Middle frontal gyrus (tissue), 1 donor: ENCODE results near the gene CPNE4.

Experiments used
- DNase-seq: peaks from one replicate; pipeline ENCODE4 v3.0.0-alpha.2; 2015; ENCODE audit warnings: low spot score; ENCODE audit errors: extremely low spot score

Gene CPNE4

DNA sequence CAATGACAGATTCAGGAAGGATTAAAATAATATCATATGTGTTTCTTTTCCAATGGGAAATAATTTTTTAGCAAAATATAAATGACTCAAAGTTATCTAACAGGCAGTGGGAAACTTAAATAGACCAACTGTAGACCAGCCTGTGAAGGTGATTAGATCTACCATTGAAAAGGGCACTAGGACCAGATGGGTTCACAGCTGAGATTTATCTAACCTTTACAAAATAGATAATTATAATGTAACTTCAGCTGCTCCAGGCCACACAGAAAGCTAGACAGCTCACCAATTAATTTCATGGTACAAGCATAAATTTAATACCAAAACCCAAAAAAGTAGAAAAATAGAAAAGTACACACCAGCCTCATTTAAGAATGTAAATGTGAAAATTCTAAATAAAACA, 291.7 kb downstream of the CPNE4 start:
- DNase-seq = no peak

DNA sequence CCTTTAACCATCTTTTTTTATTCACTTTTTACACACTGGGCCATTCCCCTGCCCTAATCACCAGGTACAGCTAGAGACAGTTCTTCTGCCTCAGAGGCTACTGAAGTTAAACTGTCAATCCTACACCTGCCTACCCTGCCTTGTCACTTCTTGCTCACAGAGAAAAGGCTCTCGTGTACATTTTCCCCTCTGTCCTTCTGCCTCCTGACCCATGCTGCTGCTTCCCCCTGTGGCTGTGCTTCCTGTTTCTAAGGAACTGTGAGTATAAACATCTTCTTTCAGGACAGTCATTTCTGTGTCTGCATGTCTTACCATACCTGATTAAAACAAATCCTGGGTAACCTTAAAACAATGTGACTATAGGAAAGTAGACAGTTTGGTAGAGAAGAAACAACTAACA, 295.6 kb downstream of the CPNE4 start:
- DNase-seq = no peak

DNA sequence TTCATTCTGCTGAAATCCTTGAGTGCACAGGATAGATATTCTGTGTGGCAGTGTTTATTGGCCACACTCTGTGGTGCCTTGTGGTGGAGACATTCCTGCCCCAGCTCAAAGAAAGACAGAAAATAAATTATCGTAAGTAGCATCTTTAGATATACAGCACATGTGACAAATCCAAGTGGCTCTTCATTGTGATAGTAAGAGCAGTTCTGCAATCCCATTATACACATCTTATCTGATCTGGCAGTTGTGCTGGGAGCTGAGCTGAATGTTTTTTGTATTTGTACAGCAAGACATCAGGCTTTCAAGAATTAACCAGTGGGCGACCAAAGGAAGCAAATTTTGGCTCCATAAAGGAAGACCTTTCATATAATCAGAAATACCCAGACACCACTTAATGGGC, 296.7 kb downstream of the CPNE4 start:
- no peak for DNase-seq

DNA sequence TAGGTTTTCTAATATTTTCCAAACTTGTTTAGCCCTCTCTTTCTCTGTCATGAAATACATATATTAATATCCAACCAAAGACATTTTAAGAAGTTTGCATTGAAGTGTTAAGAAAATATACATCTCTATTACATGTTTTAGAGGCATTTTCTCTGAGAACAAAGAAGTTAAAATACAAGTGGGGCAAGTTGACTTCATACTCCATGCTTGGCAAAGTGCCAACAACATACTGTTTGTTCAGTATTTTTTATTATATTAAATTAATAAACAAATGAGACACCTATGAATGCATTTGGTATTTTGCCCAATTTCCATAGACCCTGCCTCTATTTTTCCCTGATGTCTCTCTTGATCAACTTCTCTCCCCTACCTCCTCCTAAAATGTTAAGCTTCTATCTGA, 299.3 kb downstream of the CPNE4 start:
- DNase-seq = no peak

DNA sequence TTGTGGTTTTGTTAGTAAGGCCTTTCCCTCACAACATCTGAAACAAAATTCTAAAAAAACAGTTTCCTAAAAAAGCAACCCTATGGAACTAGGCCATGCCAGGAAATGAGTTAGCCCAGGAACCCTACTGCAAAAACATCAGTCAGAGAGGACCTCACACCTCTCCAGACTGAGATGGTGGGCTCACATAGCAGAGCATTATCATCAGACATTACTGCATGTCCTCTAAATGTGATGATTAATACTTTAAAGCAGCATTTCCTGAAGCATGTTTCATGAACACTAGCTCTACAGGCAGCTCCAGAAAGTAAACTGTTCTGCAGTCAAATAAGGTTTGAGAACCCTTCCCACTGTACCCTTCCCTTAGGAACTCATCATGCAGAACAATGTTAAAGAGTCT, 299.7 kb downstream of the CPNE4 start:
- DNase-seq = no peak

DNA sequence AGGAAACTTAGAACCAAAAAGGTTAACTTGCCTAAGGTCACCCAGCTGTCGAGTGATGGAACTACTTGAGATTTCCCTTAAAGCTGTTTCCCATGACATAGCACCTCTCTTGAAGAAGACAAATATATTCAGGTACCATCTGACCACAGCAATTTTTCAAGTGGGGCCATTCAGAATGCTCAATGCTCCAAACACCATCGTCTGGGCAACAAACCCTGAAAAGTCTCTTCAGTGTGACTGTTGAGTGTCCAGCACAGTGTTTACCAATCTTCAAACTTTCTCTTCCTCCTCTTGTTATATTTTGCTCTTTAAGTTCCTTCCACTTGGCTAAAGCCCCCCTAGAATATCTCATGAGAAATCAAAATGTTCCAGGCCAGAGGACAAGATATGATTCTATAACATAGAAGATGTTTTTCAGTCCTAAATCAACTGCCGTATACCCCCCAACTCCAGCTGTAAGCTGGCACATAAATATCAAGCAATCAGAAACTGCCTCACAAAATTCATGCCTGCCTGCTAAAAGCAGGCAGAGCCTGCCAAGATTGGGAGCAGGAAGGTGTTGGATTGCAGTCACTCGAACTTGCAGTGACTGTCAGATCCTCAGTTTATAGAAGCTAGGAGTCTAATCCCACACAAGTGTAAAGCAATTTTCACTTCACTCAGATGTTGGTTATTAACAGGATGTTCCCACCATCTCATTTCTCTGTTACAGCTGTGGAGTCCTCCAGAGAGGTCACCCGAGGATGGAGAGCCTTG, 301.6 kb downstream of the CPNE4 start:
- no peak for DNase-seq

DNA sequence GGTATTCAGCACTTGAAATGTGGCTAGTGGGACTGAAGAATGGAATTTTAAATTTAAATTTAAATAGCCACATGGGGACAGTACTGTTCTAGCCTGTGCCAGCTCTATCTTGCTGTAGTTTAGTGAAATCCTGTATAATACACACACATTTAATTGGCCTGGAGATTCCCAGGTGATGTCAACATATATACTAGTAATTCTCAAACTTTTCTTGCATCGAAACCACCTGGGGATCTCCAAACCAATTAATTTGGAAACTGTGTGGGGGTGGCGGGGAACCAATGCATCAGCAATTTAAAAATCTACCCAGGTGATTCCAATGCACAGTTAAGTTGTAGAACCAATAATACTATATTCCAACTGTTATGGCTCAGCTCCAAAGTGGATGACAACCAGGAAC, 303.1 kb downstream of the CPNE4 start:
- no peak for DNase-seq

DNA sequence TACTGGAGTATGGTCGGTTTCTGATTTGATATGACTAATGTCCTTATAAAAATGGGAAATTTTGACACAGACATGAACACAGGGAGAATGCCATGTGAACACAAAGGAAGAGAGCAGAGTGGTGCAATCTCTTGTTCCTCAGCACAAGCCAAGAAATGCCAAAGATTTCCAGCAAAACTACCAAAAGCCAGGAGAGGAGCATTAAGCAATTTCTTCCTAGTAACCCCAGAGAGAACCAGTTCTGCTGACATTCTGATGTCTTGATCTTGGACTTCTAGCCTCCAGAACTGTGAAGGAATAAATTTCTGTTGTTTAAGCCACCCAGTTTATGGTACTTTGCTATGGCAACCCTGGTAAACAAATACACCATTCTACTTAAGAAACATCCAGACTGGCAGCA, 304.2 kb downstream of the CPNE4 start:
- no peak for DNase-seq

DNA sequence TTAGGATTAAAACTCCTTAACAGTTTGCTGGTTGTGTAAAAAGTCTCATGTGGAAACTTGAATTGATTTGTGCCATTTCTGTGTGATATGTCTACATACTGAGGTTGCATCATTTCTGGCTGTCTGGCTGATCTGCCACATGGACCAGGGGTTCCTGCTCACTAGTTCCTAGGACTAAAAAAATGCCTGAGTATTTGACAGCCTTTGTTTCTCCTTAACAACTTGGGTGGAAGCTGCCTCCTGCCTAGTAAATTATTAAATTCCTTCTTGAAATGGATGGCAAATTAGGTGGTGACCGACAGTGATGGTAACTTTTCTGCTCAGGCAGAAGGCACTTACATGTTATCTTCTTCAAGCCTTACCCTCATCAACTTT, 305.2 kb downstream of the CPNE4 start:
- no peak for DNase-seq

DNA sequence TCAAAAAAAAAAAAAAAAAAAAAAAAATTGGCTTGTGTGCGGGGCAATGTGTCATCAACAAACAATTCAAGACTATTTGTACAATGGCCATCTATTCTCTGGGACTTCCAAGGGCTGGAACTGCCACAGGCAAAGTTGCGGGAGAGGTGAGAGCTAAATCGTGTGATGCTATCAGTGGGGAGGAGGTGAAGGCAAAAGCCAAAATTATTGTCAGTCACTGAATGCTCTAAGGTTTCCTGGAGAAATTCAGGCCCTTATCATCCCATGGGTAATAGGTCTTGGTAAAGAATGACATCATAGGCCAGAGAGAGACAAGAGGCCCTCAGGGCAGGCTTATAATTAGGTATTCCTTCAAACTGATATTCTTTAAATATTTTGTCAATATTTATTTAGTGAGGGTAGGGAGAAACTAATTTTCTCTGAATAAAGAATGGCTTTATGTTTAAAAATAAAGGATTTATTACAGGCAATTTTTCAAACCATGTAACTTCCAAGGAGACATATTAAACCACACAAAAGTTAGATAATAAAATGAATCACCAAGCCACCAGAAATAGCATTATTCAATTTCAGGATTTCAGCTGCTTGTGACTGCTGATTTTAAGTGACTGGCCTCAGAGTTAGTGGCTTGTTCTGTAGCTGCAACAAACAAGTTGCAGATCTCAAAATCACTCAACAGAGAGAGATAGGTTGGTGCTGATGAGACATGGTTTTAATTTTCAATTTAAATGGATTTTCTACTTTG, 305.7 kb downstream of the CPNE4 start:
- DNase-seq = no peak

DNA sequence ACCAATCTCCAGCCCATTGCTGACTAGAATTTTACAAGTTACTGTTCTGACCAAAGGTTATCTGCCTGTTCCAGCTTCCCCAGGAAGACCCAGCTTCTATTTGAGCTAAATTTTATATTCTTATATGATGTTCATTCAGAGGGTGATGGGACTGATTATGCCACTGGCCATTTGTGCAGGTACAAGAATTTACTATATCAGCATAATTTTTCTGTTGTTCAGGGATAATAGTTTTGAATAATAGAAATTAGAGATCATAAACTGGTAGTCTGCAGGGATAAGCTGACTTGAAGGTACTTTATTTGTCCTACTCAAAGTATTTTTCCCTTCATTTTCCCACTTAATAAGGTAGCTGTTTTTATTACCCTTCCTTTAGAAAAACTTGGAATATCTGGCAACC, 309.4 kb downstream of the CPNE4 start:
- no peak for DNase-seq

DNA sequence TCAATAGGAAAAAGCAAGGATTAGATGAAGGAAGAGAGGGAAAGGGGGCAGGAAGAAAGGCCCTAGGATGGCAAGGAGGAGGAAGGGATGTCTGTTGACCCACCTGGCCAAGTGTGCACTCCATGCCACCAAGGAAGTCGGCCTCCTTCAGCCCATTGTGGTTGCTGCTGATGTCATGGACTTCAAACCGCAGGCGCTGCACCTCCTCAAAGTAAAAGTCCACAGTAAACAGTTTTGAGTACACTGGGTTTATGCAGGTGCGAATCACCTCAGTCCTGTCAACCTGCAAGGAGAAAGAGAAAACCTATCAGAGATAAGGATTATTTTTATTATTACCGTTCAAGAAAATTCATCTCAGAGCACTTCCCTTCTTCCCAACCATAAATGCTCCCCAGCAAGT, 311.5 kb downstream of the CPNE4 start:
- DNase-seq = no peak

DNA sequence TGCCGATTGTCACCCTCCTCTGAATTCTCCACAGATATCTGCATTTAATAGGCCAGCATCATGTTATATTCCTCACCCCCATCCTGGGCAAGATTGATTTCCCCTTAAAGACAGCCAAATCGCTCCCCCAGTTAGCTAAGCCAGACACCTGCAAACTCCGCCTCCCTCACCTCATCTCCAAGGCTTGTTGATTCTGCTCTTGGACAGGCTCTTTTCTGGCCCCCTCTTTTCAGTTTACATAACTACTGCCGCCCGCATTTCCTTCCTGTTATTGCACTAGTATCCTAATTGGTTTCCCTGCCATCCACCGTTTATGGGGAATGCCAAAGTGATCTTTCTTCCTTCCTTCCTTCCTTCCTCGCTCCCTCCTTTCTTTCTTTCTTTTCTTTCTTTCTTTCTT, 317.3 kb downstream of the CPNE4 start:
- DNase-seq = no peak

DNA sequence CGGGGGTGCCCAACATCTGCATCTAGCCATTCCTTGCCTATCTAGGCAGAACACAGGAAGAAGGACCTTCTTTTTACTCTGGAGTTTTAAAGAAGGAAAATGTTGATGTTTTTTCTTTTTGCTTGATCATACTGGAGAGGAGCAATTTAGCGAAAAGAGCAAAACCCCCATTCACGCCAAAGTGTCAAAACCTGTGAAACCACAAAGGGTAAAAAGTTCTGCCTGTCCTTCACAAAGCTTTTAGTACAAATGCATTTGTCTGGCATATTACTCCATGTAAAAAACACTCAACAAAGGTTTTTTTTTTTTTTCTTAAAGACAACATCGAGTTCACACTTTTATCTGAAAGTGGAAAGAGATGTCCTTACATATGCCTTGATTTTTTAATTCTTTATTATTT, 317.9 kb downstream of the CPNE4 start:
- DNase-seq = no peak

DNA sequence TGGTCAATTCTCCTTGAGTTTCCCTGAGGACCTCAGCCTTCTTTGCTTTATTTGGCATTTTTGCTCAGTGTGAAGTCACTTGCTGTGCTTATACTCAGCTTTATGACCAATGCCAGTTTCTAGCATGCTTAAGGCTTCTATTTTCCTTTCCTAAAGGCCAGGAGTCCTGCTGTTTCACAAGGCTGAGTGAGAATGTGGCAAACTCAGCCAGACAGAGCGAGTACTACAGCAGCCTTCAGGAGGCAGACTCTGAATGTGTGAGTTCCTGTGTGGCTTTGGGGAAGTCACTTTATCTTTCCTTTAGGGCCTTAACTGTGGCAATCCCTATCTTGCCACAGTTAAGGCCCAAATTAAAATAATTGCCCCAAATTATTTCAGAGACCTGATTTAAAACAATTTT, 318.8 kb downstream of the CPNE4 start:
- DNase-seq = no peak

DNA sequence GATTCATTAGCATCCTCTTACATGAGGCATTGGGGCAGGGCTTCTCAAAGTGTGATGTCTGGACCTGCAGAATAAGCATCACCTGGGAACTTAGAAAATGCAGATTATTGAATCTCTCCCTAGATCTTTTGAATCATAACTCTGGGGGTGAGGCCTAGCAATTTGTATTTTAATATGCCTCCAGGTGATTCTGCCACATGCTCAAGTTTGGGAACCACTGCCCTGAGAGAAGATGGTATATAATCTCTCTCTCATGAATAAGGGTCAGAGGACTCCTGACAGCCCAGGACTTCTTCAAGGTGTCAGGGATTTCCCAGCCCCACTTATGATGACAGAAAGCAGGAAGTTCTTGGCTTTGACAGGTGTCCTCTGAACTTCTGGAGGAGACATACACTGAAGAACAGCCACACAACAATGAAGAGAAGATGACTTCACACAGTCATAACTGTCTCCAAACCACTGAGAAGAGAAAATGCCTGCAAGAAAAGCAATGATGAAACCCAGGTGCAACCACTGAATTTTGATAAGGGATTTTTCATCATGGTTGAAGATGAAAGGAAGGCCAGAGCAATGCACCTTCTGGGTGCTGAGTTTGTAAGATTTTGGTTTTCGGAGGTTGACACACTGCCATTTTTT, 320.1 kb downstream of the CPNE4 start:
- DNase-seq = no peak

DNA sequence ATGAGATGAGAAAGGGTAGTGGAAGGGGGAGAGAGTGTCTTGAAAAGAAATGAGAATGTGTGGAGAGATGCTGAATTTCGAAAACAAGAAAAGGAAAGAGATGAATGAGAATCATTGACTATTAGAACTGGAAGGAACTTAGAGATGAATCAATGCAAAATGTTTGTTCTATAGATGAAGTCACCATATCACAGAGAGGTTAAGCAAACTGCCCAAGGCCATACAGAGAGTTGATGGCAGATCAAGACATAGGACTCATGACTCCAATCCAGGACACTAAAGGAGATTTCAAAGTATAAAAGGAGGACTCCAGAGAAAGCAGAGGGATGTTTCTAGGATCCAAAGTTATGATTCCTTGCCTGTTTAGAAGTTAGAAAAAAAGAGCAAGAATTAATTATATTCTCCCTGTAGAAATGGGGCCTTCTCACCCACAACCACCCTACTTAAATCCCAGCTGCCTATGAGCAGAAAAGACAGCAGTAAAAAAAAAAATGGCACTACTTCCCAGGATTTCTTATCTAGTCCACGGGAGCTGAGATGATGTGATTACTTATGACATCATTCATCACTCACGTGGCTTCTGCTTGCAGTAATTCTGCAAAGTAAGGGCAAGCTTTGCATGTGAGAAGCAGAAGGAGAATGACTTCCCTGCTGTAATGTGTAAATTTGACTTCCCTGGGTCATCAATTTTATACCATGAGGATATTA, 321.2 kb downstream of the CPNE4 start:
- no peak for DNase-seq

DNA sequence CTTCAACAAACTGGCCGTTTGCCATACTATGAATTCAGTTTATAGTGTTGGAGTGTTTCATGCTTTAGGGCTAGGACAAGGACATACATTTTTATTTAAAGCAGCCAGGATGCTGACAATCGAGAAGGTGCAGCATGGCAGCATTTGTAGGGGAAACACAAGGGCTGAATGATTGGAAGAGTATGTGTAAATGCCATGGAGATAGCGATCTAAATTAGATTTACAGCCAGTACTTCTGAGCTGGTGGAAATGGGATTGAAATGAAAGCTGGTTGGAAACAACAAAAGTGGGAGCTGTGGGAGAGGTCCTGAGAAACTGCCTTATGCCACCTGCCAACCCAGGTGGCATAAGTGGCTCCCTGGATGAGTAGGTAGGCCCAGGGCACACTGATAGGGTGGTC, 322.2 kb downstream of the CPNE4 start:
- DNase-seq = no peak

DNA sequence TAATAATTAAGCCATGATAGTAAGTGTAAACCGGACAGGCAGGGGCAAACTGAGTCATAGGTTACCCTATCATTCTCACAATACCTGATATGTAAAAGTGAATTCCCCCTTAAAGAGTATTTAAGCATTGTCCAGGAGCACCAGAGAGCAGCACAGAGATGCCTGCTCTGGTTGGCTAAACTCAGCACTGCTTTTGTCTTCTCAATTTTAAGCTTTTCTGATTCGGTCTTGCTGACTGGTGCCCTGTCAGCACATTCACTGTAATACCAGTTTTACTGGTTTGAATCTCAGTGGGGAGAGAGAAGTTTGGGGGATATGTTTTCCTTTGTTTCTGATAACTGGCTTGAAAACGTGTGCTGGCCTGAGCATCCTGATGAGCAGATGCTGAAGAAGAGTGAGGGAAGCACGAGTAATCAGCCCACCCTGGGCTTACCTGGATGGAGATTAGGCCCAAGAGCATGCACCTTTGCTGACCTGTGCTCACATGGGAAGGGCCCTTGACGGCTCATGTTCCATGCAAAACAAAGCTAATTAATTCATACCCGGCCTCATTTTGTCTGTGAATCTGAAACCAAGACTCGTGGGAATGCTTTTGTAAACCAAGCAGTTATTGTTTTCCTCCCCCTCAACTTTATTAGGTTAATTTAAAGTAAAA, 323.6 kb downstream of the CPNE4 start:
- DNase-seq = no peak

DNA sequence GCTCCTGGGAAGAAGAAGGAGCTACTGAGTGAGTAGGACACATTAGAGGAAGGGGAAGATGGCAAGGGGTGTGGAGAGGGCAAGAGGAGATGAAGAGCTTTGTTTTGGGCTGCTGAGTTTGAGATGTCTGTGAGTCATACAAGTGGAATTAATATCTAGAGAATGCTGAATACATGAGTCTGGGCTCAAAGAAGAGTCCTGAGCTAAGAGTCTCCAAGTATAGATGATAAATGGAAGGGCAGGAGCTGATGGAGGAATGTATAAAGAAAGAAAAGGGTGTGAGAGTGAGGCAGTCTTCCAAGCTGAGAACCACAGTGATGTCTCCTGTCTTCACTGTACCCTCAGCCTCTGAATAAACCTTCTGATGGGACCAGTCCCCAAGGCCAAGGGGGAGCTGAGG, 326.6 kb downstream of the CPNE4 start:
- no peak for DNase-seq

DNA sequence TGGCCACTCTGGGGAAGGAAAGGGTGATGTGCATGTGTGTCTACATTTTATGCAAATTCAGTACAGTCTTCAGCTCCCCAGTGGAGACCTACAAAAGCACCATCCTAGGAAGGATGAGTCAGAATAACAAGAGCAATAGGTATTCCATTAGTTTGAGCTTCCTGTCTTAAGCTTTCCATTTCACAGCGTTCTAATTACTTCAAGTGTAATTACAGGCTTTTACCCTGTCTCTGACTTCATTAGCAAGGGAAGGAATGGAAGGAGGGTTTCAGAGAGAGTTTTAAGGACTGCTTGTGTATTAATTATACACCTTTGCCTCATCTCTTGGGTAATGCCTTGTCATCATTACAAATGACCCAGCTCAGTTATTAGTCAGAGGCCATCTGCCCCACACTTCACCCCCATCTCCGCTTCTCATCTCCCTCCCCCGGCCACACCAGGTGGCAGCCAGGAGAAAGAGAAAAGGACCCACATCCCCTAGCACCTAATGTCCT, 329.2 kb downstream of the CPNE4 start:
- DNase-seq = no peak
